ENCODE data around the gene GSPT1.
"Not testable (repeated sequence)": the region's sequence is repeated elsewhere in the genome, so short reads cannot be mapped to it uniquely, and the experiment has no call there.

The GSPT1 gene
- total RNA-seq, result 161 to 265 (median 185) reads per million in 4 donors

GRCh38 chr16:11915644-11916523 is at the start of gene GSPT1:
TSS of gene GSPT1 (minus strand) at chr16:11915956. CDS start at chr16:11915720, 236 bp downstream.
- DNase-seq, result peak; percentile 97 to 99 (median 98)

- no peak for DNase-seq
Observed at GRCh38 chr16:11964761-11965551, 49.2 kb upstream of the GSPT1 start, which contains the start of gene TNFRSF17. TSS of gene TNFRSF17 (plus strand) at chr16:11965210. CDS start at chr16:11965325, 115 bp downstream.

- no peak for DNase-seq
Observed at GRCh38 chr16:11963706-11964105, 48.0 kb upstream of the GSPT1 start.

GRCh38 chr16:11962978-11963377 is 47.2 kb upstream of the GSPT1 start:
- not testable (repeated sequence) for DNase-seq

- DNase-seq, result not testable (repeated sequence)
Observed at GRCh38 chr16:11962457-11962856, 46.7 kb upstream of the GSPT1 start.

- no peak for DNase-seq
Observed at GRCh38 chr16:11957591-11958395, 42.0 kb upstream of the GSPT1 start.

GRCh38 chr16:11956558-11956957 is 40.8 kb upstream of the GSPT1 start:
- no peak for DNase-seq

- no peak for DNase-seq
Observed at GRCh38 chr16:11955713-11956123, 40.0 kb upstream of the GSPT1 start.

- not testable (repeated sequence) for DNase-seq
Observed at GRCh38 chr16:11953576-11953975, 37.8 kb upstream of the GSPT1 start.

- no peak for DNase-seq
Observed at GRCh38 chr16:11950388-11950787, 34.6 kb upstream of the GSPT1 start.

GRCh38 chr16:11949527-11949926 is 33.8 kb upstream of the GSPT1 start:
- no peak for DNase-seq

GRCh38 chr16:11948819-11949218 is 33.1 kb upstream of the GSPT1 start:
- no peak for DNase-seq

GRCh38 chr16:11946433-11946832 is 30.7 kb upstream of the GSPT1 start:
- no peak for DNase-seq

GRCh38 chr16:11941945-11942344 is 26.2 kb upstream of the GSPT1 start, which contains the start of gene NPIPB2:
TSS of gene NPIPB2 (minus strand) at chr16:11942045. CDS start at chr16:11942045, 0 bp downstream.
- not testable (repeated sequence) for DNase-seq

- DNase-seq, result not testable (repeated sequence)
Observed at GRCh38 chr16:11927350-11927749, 11.6 kb upstream of the GSPT1 start.

GRCh38 chr16:11924046-11924445 is 8.3 kb upstream of the GSPT1 start:
- DNase-seq, result not testable (repeated sequence)

- DNase-seq, result no peak
Observed at GRCh38 chr16:11916524-11917285, 949 bp upstream of the GSPT1 start.

- DNase-seq, result peak; percentile 8 to 44 (median 23)
Observed at GRCh38 chr16:11915114-11915643, 577 bp downstream of the GSPT1 start.

- DNase-seq, result peak in 3 of 5 donors; percentile 8 to 54 (median 23)
Observed at GRCh38 chr16:11914210-11915113, 1.3 kb downstream of the GSPT1 start.

All from T-helper 1 cell (primary cell).